Breast epithelium (tissue), 3 donors: Measurements from ENCODE around the gene PASK.

Experiments
- CTCF ChIP-seq, 3 donors: fragments of 450-650 bp; IDR thresholded peaks; one replicate each; pipeline ENCODE4 v1.5.1; 2016 to 2017; ENCODE audit warnings: antibody characterized with exemption in 3 of 3, mild to moderate bottlenecking in 3 of 3, moderate library complexity in 3 of 3
- POLR2A ChIP-seq: fragments of 450-650 bp; IDR thresholded peaks from one replicate; pipeline ENCODE4 v1.6.1; 2016; ENCODE audit warnings: antibody characterized with exemption, mild to moderate bottlenecking, moderate library complexity
- POLR2AphosphoS5 ChIP-seq, 3 donors: sonication (generic); formaldehyde crosslinking; IDR thresholded peaks; one replicate each; pipeline ENCODE4 v1.6.1; 2017; ENCODE audit warnings: antibody characterized with exemption in 3 of 3

- TF ChIP-seq POLR2AphosphoS5 (IDR thresholded peaks at IDR 0.05): no peak
- TF ChIP-seq CTCF (IDR thresholded peaks at IDR 0.05): no peak
- TF ChIP-seq POLR2A: no peak
Measured at GRCh38 chr2:241116606-241117560, 32.4 kb downstream of the PASK start.
